ENCODE data around the gene TXNRD1. TPM values are rescaled to one million over a fixed set of nuclear protein-coding genes. Genes with fewer than 3 reads are reported as not detected.

Gene TXNRD1
- total RNA-seq, 4 donors from 2014 or later: 23.4 to 43.2 (median 35.6) TPM

DNA sequence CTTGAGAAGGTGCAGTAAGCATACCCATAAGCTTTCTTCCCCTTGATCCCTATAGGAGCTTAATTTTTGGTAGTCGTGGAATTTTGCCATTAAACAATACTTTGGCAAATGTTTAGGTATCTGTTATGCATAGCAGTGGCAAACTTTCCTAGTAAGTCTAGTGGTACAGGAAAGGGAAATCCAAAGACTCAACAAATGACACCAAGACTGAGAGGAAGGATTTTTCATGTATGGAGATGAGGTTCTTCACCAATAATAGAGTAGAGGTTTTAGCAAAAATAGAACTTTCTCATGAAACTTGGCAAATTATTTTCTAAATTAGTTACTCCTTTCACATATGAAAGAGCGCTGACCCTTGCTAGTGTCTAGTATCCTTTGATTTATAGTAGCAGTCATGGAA lies 90.8 kb downstream of the TXNRD1 start:
- intact Hi-C loops (cut with DNase I; ENCODE audit: low total_unique reads): no loop called here
- TF ChIP-seq POLR2A (IDR thresholded peaks at IDR 0.05): no peak
- WGBS, 2 donors: 82 to 86% methylated on average over 2 of the region's 2 CpGs
- DNase-seq (ENCODE audit: low spot score in 2 of 2): no peak
- H3K4me3 ChIP-seq (ENCODE audit: low read depth, poor library complexity, severe bottlenecking): no peak overlapping the region

GRCh38 chr12:104306943-104307654 lies 91.5 kb downstream of the TXNRD1 start:
- TF ChIP-seq CTCF (IDR thresholded peaks at IDR 0.05): no peak
- no peak for TF ChIP-seq POLR2A (IDR thresholded peaks at IDR 0.05)
- DNase-seq (ENCODE audit: low spot score in 2 of 2): no peak
- H3K4me3 ChIP-seq (ENCODE audit: low read depth, poor library complexity, severe bottlenecking): no peak overlapping the region
- WGBS, 2 donors: 83 to 85% methylated on average over 6 of the region's 6 CpGs
- intact Hi-C loops (cut with DNase I; ENCODE audit: low total_unique reads): no loop called here

DNA sequence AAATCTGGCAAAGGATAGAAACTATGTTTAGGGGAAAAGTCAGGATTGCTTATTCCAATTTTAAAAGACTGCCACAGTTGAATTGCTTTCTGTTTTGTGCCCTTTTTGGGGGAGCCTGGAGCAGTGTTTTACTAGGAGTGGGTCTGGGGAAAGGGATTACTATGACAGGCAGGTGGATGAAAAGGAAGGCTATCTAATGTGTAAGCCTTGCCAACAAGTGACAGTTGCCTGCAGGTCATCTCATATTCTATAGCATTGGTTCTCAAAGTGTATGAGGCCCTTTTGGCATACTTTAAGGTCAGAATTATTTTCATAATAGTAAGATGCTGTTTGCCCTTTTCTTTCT lies 92.0 kb downstream of the TXNRD1 start:
- intact Hi-C loops (cut with DNase I; ENCODE audit: low total_unique reads): no loop called here
- no peak for DNase-seq (ENCODE audit: low spot score in 2 of 2)
- no peak overlapping the region for H3K4me3 ChIP-seq (ENCODE audit: low read depth, poor library complexity, severe bottlenecking)
- TF ChIP-seq CTCF (IDR thresholded peaks at IDR 0.05) (no peak), POLR2A (IDR thresholded peaks at IDR 0.05) (no peak)

DNA sequence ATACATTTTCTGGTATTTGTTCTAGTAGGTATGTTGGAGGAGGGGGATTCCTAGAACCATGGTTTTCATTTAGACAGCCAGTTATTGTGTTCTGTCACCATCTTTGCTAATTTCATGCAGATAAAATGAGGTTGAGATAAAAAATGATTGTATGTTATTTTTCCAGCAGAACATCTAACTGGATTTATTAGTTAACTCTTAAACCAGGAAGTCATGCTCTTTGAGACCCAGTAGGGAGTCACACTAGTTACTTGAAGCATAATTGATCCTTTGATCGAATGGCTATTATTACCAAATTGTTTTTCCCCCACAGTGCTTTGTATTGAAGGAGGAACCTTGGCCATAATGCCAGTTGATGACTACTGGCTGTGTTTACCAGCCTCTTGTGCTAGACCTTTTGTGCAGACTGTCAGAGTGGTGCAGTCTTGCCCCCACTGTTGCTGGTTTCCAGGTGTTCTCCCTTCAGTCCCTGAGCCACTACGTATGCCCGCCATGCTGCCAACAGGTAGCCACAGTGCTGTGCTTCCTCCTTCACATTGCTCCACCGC lies 93.9 kb downstream of the TXNRD1 start:
- TF ChIP-seq CTCF (IDR thresholded peaks at IDR 0.05): no peak
- no peak for TF ChIP-seq POLR2A (IDR thresholded peaks at IDR 0.05)
- H3K4me3 ChIP-seq (ENCODE audit: low read depth, poor library complexity, severe bottlenecking): no peak overlapping the region
- intact Hi-C loops (cut with DNase I; ENCODE audit: low total_unique reads): no loop called here
- 93 to 96% methylated on average over 4 of the region's 4 CpGs for WGBS, 2 donors
- no peak for DNase-seq (ENCODE audit: low spot score in 2 of 2)

- no peak overlapping the region for H3K4me3 ChIP-seq (ENCODE audit: low read depth, poor library complexity, severe bottlenecking)
- DNase-seq (ENCODE audit: low spot score in 2 of 2): no peak
- TF ChIP-seq POLR2A (IDR thresholded peaks at IDR 0.05): no peak
- TF ChIP-seq CTCF (IDR thresholded peaks at IDR 0.05): no peak
- 88 to 92% methylated on average over 5 of the region's 5 CpGs for WGBS, 2 donors
- intact Hi-C loops (cut with DNase I; ENCODE audit: low total_unique reads): no loop called here
Observed at GRCh38 chr12:104310751-104311633, 95.4 kb downstream of the TXNRD1 start.

DNA sequence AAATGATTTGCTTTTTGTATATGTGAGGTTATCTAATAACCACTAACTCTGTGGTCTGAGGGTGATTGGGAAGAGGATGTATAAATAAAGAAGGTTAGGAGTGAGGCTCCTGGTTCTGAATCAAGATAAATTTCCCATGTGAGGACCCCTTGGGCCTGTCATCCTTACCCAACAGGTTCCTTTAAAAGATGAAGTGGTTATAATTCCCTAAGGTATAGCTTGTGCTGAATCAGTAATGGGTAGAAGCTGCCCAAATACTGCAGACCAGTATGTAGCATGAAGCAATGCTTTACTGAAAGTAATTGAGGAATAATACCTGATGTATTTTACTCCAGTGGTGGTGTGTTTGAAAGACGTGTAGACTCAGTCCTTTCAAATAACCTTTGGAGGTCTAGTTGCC lies 96.6 kb downstream of the TXNRD1 start:
- H3K4me3 ChIP-seq (ENCODE audit: low read depth, poor library complexity, severe bottlenecking): no peak overlapping the region
- no peak for DNase-seq (ENCODE audit: low spot score in 2 of 2)
- 94 to 97% methylated on average over 1 of the region's 1 CpG for WGBS, 2 donors
- no peak for TF ChIP-seq CTCF (IDR thresholded peaks at IDR 0.05)
- no peak for TF ChIP-seq POLR2A (IDR thresholded peaks at IDR 0.05)
- intact Hi-C loops (cut with DNase I; ENCODE audit: low total_unique reads): no loop called here

Data from lower leg skin (tissue), 4 donors.